SJSA1 (cell line): ENCODE data around the gene NOC2L. TPM values are rescaled to one million over a fixed set of nuclear protein-coding genes. Genes with fewer than 3 reads are reported as not detected.

Experiments used
- DNase-seq, 2 experiments: peaks; one replicate each; pipeline ENCODE4 v3.0.0-alpha.2; 2015 to 2020; ENCODE audit warnings: low spot score in 2 of 2, low read depth in 1 of 2
- H3K27ac ChIP-seq: fragments of 250-450 bp; sonication (Bioruptor Pico); 2 replicates; pipeline ENCODE4 v1.5.1; 2020; ENCODE audit warnings: mild to moderate bottlenecking, moderate library complexity
- H3K27me3 ChIP-seq: fragments of 250-450 bp; sonication (Bioruptor Pico); replicated peaks from 2 replicates; pipeline ENCODE4 v1.5.1; 2020; ENCODE audit warnings: mild to moderate bottlenecking, moderate library complexity
- H3K36me3 ChIP-seq: fragments of 250-450 bp; sonication (Bioruptor Pico); 2 replicates; pipeline ENCODE4 v1.5.1; 2020; ENCODE audit warnings: mild to moderate bottlenecking
- H3K4me1 ChIP-seq: fragments of 250-450 bp; sonication (Bioruptor Pico); replicated peaks from 2 replicates; pipeline ENCODE4 v1.6.1; 2021; ENCODE audit warnings: mild to moderate bottlenecking
- H3K4me3 ChIP-seq: fragments of 250-450 bp; sonication (Bioruptor Pico); 2 replicates; pipeline ENCODE4 v1.5.1; 2020; ENCODE audit warnings: mild to moderate bottlenecking
- H3K9me3 ChIP-seq: fragments of 250-450 bp; sonication (Bioruptor Pico); replicated peaks from 2 replicates; pipeline ENCODE4 v1.5.1; 2020; ENCODE audit warnings: mild to moderate bottlenecking
- total RNA-seq: library from RNA; depleted of rRNA; stranded (reverse); fragments of >200 nt; shearing (Covaris generic); gene quantifications from 2 replicates; pipeline ENCODE4 v1.2.3, GENCODE V29; 2014; rRNA removed

Gene NOC2L
- total RNA-seq = 100 and 129 TPM in 2 replicates

- Histone ChIP-seq H3K9me3 (no peaks in the 10 kb centered on the region; the same call in 1 of the 2 replicates), H3K27me3 (no peaks in the 10 kb centered on the region), H3K4me1 (peaks cover 33% of the 10 kb centered on the region), H3K36me3 (peaks cover 67% of the 10 kb centered on the region), H3K4me3 (peak within 1 kb of the TSS; percentile 96), H3K27ac (no peak within 1 kb of the TSS; the same call in 1 of the 2 replicates)
- peak; percentile 79 to 95 for DNase-seq
These were observed at the start of gene NOC2L for GRCh38 chr1:958823-959730. NOC2L (minus strand) TSS chr1:959256; CDS start chr1:959240, 16 bp downstream.

GRCh38 chr1:1006305-1007159 is 47.5 kb upstream of the NOC2L start:
- Histone ChIP-seq H3K27me3 (no peaks in the 10 kb centered on the region), H3K4me3 (no peak overlapping the region), H3K4me1 (peaks cover 3% of the 10 kb centered on the region), H3K9me3 (no peaks in the 10 kb centered on the region), H3K27ac (no peak overlapping the region), H3K36me3 (0 out of 2 replicates have a peak, but pooled peaks cover 2% of the 10 kb centered on the region)
- DNase-seq = no peak

GRCh38 chr1:1005774-1006304 is 46.8 kb upstream of the NOC2L start:
- no peaks in the 10 kb centered on the region for H3K9me3 ChIP-seq
- no peaks in the 10 kb centered on the region for H3K27me3 ChIP-seq
- no peak for DNase-seq
- H3K4me3 ChIP-seq = no peak overlapping the region
- no peak overlapping the region for H3K27ac ChIP-seq
- peaks cover 10% of the 10 kb centered on the region for H3K4me1 ChIP-seq
- 0 out of 2 replicates have a peak, but pooled peaks cover 2% of the 10 kb centered on the region for H3K36me3 ChIP-seq

GRCh38 chr1:1004780-1005697 is 46.0 kb upstream of the NOC2L start:
- DNase-seq = no peak
- H3K27me3 ChIP-seq = no peaks in the 10 kb centered on the region
- H3K4me1 ChIP-seq = peaks cover 18% of the 10 kb centered on the region
- H3K27ac ChIP-seq = no peak overlapping the region
- no peak overlapping the region for H3K4me3 ChIP-seq
- H3K9me3 ChIP-seq = no peaks in the 10 kb centered on the region; the same call in 1 of the 2 replicates
- H3K36me3 ChIP-seq = peaks cover 7% of the 10 kb centered on the region; the same call in 1 of the 2 replicates

- no peak for DNase-seq
- no peak overlapping the region for H3K27ac ChIP-seq
- H3K9me3 ChIP-seq = peaks cover under 1% of the 10 kb centered on the region; the same call in 1 of the 2 replicates
These were observed 45.3 kb upstream of the NOC2L start for GRCh38 chr1:1004420-1004779.

GRCh38 chr1:1003618-1004419 is 44.8 kb upstream of the NOC2L start:
- Histone ChIP-seq H3K27ac (no peak overlapping the region), H3K9me3 (peaks cover 6% of the 10 kb centered on the region; the same call in 1 of the 2 replicates), H3K4me3 (no peak overlapping the region), H3K27me3 (no peaks in the 10 kb centered on the region), H3K36me3 (peaks cover 14% of the 10 kb centered on the region), H3K4me1 (peaks cover 24% of the 10 kb centered on the region)
- no peak for DNase-seq

More at GRCh38 chr1:1004420-1004779, 45.3 kb upstream of the NOC2L start:
- Histone ChIP-seq H3K4me1 (peaks cover 19% of the 10 kb centered on the region), H3K27me3 (no peaks in the 10 kb centered on the region), H3K4me3 (no peak overlapping the region), H3K36me3 (peaks cover 9% of the 10 kb centered on the region)

- H3K36me3 ChIP-seq = peaks cover 31% of the 10 kb centered on the region
- peak in 1 of 2 experiments; percentile 81 for DNase-seq
- H3K9me3 ChIP-seq = peaks cover 6% of the 10 kb centered on the region; the same call in 1 of the 2 replicates
- peak overlapping the region; percentile 100 for H3K27ac ChIP-seq
- no peaks in the 10 kb centered on the region for H3K27me3 ChIP-seq
- peak overlapping the region; percentile 66 for H3K4me3 ChIP-seq
- peaks cover 33% of the 10 kb centered on the region for H3K4me1 ChIP-seq
These were observed 42.2 kb upstream of the NOC2L start for GRCh38 chr1:1001057-1001783.

GRCh38 chr1:1000357-1001056 is 41.5 kb upstream of the NOC2L start:
- H3K4me3 ChIP-seq = peak overlapping the region; percentile 66
- peaks cover 6% of the 10 kb centered on the region; the same call in 1 of the 2 replicates for H3K9me3 ChIP-seq
- peak overlapping the region; percentile 100 for H3K27ac ChIP-seq
- peaks cover 33% of the 10 kb centered on the region for H3K4me1 ChIP-seq
- peak; percentile 89 to 93 for DNase-seq
- H3K27me3 ChIP-seq = no peaks in the 10 kb centered on the region
- H3K36me3 ChIP-seq = peaks cover 31% of the 10 kb centered on the region

- Histone ChIP-seq H3K27ac (peak within 1 kb of the TSS; percentile 100), H3K27me3 (no peaks in the 10 kb centered on the region), H3K36me3 (peaks cover 31% of the 10 kb centered on the region), H3K4me1 (peaks cover 33% of the 10 kb centered on the region), H3K4me3 (peak within 1 kb of the TSS; percentile 66), H3K9me3 (peaks cover 6% of the 10 kb centered on the region; the same call in 1 of the 2 replicates)
- DNase-seq = peak; percentile 96
These were observed 40.8 kb upstream of the NOC2L start, which contains the start of gene HES4 for GRCh38 chr1:999725-1000356. HES4 (minus strand) TSS chr1:1000097; CDS start chr1:999973, 124 bp downstream.

- peaks cover 31% of the 10 kb centered on the region for H3K36me3 ChIP-seq
- DNase-seq = peak; percentile 56 to 57
- peaks cover 33% of the 10 kb centered on the region for H3K4me1 ChIP-seq
- no peaks in the 10 kb centered on the region for H3K27me3 ChIP-seq
- peak overlapping the region; percentile 66 for H3K4me3 ChIP-seq
- H3K27ac ChIP-seq = peak overlapping the region; percentile 100
- peaks cover 6% of the 10 kb centered on the region; the same call in 1 of the 2 replicates for H3K9me3 ChIP-seq
These were observed 40.1 kb upstream of the NOC2L start for GRCh38 chr1:998995-999724.
